Peyer's patch (tissue), 4 donors: Measurements from ENCODE around the gene OTP.

Source experiments
- CTCF ChIP-seq, 6 experiments: fragments of 450-650 bp in 4 of 6; fragments of 200-600 bp in 2 of 6; sonication (generic) in 1 of 6; IDR thresholded peaks; one replicate each; pipeline ENCODE4 v1.5.1; 2017 to 2019; ENCODE audit warnings: antibody characterized with exemption in 6 of 6, mild to moderate bottlenecking in 3 of 6, moderate library complexity in 1 of 6
- POLR2A ChIP-seq, 2 donors: fragments of 450-650 bp; IDR thresholded peaks; one replicate each; pipeline ENCODE4 v1.5.1; 2017; ENCODE audit warnings: antibody characterized with exemption in 2 of 2, mild to moderate bottlenecking in 2 of 2, moderate library complexity in 2 of 2

- no peak for TF ChIP-seq CTCF (IDR thresholded peaks at IDR 0.05)
- no peak for TF ChIP-seq POLR2A (IDR thresholded peaks at IDR 0.05)
Observed at GRCh38 chr5:77599679-77600078, 38.8 kb downstream of the OTP start.
